Head of caudate nucleus (tissue), 42 donors: ENCODE data around the gene KCNA5.

Experiments used
- DNase-seq, 42 donors: peaks; one replicate each; pipeline versions ENCODE4 v3.0.0 to v3.0.0-alpha.2; 2020 to 2021; ENCODE audit warnings: mixed read lengths in 7 of 42
- intact Hi-C: fragments of 100-400 bp; cut with DNase I; formaldehyde crosslinking; loops from one replicate; pipeline ENCODE4 v1.15.0; 2022

Gene KCNA5

DNA sequence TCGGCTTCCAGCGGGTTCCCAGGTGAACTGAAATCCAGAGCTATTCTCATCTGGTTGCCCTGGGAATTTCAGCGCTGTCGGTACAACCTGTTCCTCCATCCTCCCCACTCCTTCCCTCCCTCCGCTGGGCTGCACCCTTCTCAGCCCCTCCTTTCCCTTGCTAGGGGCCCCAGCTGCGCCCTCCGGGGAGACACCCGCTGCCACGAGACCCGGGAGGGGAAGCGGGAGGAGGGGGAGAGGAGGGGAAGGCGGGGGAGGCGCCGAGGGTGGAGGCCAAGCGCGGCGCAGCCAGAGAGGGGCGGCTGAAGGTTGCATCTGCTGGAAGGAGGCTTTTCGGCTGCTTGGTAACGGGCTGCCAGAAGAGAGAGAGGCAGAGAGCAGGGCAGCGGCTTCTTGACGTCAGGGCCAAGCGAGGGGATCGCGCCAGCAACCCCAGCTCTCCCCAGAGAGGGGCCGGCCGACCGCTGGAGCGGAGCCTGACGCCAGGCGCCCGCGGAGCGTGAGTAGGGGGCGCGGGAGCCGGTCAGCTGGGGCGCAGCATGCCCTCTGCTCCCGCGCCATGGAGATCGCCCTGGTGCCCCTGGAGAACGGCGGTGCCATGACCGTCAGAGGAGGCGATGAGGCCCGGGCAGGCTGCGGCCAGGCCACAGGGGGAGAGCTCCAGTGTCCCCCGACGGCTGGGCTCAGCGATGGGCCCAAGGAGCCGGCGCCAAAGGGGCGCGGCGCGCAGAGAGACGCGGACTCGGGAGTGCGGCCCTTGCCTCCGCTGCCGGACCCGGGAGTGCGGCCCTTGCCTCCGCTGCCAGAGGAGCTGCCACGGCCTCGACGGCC is at the start of gene KCNA5:
Gene KCNA5 (plus strand): TSS at position 291 of the 831 bp plus-strand sequence. CDS start 269 bp downstream, at position 560.
- DNase-seq, result peak in 41 of 42 donors; percentile 23 to 87 (median 68)
- intact Hi-C loops, result no loop called here

GRCh38 chr12:4994622-4995021 is 49.1 kb upstream of the KCNA5 start:
- DNase-seq, result no peak
- intact Hi-C loops, result no loop called here

DNA sequence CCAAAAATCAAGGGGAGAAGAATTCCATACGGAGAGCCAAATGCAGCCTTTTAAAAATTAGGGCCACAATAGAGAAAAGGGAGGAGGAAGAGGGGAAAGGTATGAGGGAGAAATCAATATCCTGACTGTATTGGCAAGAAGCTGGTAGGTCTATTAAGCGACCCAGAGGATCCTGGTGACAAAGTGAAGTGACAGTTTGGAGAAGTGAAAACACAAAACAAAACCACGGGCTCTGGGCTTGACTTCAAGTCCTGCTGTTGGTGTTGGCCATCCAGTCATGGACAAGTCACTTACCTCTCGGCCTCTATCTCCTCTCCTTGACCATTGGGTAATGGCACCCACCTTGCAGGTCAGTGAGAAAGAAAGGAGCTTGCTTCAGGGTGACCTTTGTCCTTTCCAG is 47.0 kb upstream of the KCNA5 start:
- peak in 1 of 42 donors; percentile 27 for DNase-seq

DNA sequence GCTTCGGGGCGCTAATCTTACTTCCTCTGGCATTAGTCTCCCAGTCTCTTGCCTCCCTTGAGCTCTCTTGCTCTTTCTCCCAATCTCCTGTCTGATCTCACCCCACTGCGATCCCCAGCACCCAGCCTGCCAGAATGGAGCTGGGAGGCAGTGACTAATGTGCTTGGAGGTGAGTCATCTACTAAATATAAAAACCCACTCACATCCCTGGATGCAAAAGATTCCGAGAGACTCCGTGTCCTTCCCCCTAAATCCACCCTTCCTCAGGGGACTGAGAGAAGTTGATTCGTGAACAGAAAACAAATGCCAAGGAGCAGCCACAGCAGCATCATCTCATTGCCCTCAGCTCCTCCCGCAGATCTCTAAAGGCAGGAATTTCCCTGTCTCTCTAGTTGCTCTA is 45.7 kb upstream of the KCNA5 start:
- DNase-seq, result peak in 40 of 42 donors; percentile 20 to 92 (median 68)
- intact Hi-C loops, result no loop called here

More for the DNA sequence above, 47.0 kb upstream of the KCNA5 start:
- intact Hi-C loops, result no loop called here

DNA sequence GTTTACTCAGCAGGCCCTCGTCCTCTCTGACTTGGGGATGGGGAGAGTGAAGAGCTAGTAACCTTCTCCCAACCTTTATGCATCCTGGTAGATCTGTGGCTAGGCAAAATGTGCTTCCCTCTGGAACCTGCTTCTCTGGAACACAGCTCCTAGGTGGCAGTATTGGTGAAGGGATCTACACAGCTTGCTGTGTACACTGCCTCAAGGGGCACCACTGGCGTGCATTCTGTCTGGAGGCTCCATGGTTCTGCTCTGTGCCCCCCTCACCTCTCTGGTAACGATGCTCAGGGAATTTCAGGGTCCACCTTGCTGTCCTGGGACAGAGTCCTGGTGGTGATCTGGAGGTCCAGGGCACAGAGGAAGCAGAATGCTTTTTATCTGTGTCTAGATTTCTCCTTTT is 43.5 kb upstream of the KCNA5 start:
- intact Hi-C loops, result no loop called here
- peak in 2 of 42 donors; percentile 44 to 65 for DNase-seq

DNA sequence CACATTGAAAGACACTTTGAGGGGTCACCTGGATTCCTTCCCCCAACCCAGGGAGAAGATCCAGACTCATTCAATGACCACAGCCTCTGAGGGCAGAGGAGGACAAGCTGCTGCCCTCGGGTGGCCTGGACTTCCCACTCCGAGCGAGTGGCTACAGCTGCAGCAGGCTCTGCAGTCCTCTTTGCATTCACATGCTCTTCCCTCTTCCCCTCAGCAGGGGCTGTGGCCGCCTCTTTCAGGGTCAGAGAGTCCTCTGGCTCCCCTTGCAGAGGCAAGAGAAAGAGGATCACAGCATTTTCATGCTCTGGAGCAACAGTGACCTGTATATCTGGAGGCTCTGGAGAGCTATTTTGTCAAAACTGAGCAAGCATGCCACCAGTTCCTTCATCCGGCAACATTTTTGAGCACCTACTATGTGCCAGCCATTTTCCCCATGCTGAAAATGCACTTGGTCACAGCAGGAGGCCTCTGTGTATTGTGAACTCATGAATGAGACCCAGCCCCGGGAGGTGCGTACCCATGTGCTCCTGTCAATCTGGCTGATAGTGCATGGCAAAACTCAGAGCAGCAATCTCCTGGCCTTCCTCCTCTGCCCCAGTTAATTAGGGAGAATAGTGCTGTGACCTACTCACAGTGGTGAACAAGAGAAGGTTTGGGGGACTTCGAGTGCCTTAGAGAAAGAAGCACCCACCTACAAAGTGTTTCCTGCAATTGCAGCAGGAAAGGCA is 42.9 kb upstream of the KCNA5 start:
- intact Hi-C loops, result no loop called here
- DNase-seq, result no peak

GRCh38 chr12:5003025-5003666 is 40.5 kb upstream of the KCNA5 start:
- peak; percentile 58 to 93 (median 78) for DNase-seq

GRCh38 chr12:5008661-5009060 is 35.0 kb upstream of the KCNA5 start:
- DNase-seq, result no peak
- intact Hi-C loops, result no loop called here

More at GRCh38 chr12:5003025-5003666, 40.5 kb upstream of the KCNA5 start:
- intact Hi-C loops, result loop anchor here (2.0 kb wide), 1 partner anchor 146 kb away; no protein-coding TSS in a partner anchor

- DNase-seq, result peak in 1 of 42 donors; percentile 16
- intact Hi-C loops, result no loop called here
Measured at GRCh38 chr12:5010151-5010550, 33.5 kb upstream of the KCNA5 start.

GRCh38 chr12:5012337-5012736 is 31.3 kb upstream of the KCNA5 start:
- DNase-seq, result peak in 27 of 42 donors; percentile 18 to 70 (median 43)
- intact Hi-C loops, result no loop called here

- intact Hi-C loops, result no loop called here
- DNase-seq, result peak in 37 of 42 donors; percentile 12 to 79 (median 55)
Measured at GRCh38 chr12:5013266-5013730, 30.4 kb upstream of the KCNA5 start.

DNA sequence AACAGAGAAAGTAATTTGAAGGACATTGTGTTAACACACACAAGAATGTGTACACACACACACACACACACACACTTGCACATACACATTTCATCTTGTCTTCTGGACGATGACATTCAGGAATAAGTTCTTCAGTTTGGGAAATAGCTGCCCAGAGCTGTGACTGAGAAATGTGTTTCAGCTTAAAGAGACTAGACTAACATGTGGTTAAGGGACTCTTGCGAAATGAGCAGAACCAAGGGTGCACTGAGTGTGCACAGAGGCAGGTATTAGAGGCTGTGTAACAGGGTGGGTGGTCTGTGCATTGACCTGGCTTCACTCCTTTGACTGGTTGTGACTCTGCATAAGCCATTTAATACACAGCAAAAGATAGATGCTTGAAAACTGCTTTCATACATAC is 29.4 kb upstream of the KCNA5 start:
- DNase-seq, result no peak
- intact Hi-C loops, result no loop called here

- DNase-seq, result no peak
- intact Hi-C loops, result no loop called here
Measured at GRCh38 chr12:5015711-5016492, 27.8 kb upstream of the KCNA5 start.

DNA sequence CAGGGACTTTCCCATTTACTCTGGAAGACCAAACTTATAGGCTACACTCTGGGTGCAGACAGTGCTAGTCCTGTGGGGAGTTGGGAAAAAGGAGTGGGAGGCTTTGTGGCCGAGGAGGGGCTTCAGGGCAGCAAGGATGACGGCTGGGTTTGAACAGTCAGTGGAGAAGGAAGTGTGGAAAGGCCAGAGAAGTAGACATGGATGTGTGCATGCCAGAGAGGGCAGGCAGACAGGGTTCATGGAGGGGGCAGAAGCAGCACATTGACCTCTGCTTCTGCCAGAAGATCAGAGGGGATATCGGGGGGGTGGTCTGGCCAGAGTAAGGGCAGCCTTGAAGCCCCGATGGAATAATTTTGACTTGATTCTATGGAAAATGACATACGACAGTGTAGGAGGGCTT is 27.2 kb upstream of the KCNA5 start:
- intact Hi-C loops, result no loop called here

DNA sequence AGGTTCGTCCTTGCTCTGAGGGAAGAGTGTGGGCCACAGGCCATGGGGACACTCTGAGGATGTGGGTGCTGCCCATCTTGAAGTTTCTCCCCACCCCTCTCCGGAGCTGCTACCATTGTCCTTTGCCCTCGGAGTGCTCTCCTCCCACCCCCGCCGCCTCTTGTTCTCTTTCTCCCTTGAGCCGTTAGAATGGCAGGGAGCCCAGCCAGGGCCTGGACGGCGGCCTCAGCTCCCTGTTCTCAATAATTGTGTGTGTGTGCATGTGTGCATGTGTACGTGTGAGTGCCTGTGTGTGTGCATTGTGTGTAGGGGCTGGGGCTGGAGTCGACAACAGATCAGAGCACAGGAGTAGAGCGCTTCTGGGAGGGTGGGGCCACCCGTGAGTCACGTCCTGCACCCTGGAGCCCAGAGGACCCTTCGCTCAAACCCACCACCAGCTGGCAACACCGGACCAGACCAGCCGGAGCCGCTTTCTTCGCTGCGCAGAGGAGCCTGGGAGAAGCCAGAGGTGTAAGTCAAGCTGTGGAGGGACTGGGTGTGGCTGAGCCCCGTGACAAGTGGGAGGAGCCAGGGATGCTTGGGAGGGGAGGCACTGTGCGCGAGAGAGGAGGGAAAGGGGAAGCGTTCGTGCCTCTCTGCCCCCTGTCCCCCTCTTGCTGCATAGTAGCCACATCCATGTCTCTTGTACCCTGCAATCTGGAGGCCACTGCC is 25.9 kb upstream of the KCNA5 start:
- intact Hi-C loops, result no loop called here
- DNase-seq, result peak in 16 of 42 donors; percentile 29 to 65 (median 40)

More for the DNA sequence above, 27.2 kb upstream of the KCNA5 start:
- no peak for DNase-seq

GRCh38 chr12:5018677-5019076 is 25.0 kb upstream of the KCNA5 start:
- no peak for DNase-seq
- intact Hi-C loops, result no loop called here

- no peak for DNase-seq
- intact Hi-C loops, result loop anchor here (5.0 kb wide), 1 partner anchor 60 kb away; no protein-coding TSS in a partner anchor
Measured at GRCh38 chr12:5022025-5022424, 21.7 kb upstream of the KCNA5 start.
